Measurements from ENCODE around the gene TMEM82.

GRCh38 chr1:15756143-15757015 lies 14.1 kb downstream of the TMEM82 start:
- no peak for TF ChIP-seq TCF12 (IDR thresholded peaks at IDR 0.05)
- TF ChIP-seq, protein P1, sequence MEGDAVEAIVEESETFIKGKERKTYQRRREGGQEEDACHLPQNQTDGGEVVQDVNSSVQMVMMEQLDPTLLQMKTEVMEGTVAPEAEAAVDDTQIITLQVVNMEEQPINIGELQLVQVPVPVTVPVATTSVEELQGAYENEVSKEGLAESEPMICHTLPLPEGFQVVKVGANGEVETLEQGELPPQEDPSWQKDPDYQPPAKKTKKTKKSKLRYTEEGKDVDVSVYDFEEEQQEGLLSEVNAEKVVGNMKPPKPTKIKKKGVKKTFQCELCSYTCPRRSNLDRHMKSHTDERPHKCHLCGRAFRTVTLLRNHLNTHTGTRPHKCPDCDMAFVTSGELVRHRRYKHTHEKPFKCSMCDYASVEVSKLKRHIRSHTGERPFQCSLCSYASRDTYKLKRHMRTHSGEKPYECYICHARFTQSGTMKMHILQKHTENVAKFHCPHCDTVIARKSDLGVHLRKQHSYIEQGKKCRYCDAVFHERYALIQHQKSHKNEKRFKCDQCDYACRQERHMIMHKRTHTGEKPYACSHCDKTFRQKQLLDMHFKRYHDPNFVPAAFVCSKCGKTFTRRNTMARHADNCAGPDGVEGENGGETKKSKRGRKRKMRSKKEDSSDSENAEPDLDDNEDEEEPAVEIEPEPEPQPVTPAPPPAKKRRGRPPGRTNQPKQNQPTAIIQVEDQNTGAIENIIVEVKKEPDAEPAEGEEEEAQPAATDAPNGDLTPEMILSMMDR (IDR thresholded peaks at IDR 0.05) = no peak
- TF ChIP-seq, protein P2, sequence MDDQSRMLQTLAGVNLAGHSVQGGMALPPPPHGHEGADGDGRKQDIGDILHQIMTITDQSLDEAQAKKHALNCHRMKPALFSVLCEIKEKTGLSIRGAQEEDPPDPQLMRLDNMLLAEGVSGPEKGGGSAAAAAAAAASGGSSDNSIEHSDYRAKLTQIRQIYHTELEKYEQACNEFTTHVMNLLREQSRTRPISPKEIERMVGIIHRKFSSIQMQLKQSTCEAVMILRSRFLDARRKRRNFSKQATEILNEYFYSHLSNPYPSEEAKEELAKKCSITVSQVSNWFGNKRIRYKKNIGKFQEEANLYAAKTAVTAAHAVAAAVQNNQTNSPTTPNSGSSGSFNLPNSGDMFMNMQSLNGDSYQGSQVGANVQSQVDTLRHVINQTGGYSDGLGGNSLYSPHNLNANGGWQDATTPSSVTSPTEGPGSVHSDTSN (IDR thresholded peaks at IDR 0.05) = no peak
- no peak for TF ChIP-seq USF1 (IDR thresholded peaks at IDR 0.05; ENCODE audit: borderline replicate concordance, low read depth)
- no peak for TF ChIP-seq USF2 (IDR thresholded peaks at IDR 0.05; ENCODE audit: borderline replicate concordance, low read depth, low read length)
- no peak for TF ChIP-seq EP300 (IDR thresholded peaks at IDR 0.05; ENCODE audit: borderline replicate concordance in 1 of 2, low read depth in 1 of 2, low read length in 1 of 2)
- TF ChIP-seq TEAD4 (IDR thresholded peaks at IDR 0.05; ENCODE audit: borderline replicate concordance, insufficient read depth) = no peak
- no peak for TF ChIP-seq RXRA (IDR thresholded peaks at IDR 0.05; ENCODE audit: borderline replicate concordance, low read depth)
- TF ChIP-seq EZH2phosphoT487 (IDR thresholded peaks at IDR 0.05; ENCODE audit: borderline replicate concordance, low read depth) = no peak
- TF ChIP-seq, protein P3, sequence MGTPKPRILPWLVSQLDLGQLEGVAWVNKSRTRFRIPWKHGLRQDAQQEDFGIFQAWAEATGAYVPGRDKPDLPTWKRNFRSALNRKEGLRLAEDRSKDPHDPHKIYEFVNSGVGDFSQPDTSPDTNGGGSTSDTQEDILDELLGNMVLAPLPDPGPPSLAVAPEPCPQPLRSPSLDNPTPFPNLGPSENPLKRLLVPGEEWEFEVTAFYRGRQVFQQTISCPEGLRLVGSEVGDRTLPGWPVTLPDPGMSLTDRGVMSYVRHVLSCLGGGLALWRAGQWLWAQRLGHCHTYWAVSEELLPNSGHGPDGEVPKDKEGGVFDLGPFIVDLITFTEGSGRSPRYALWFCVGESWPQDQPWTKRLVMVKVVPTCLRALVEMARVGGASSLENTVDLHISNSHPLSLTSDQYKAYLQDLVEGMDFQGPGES (IDR thresholded peaks at IDR 0.05; ENCODE audit: low read depth, low read length) = no peak

All from SK-N-SH (cell line).